ENCODE measurements around the gene SLC1A3.

SLC1A3 gene

GRCh38 chr5:36720688-36721087 lies 114.3 kb downstream of the SLC1A3 start:
- no peak overlapping the region for H3K4me3 ChIP-seq (ENCODE audit: low read depth, low read length)
- TF ChIP-seq CTCF (IDR thresholded peaks at IDR 0.05; ENCODE audit: low read depth, low read length), result no peak

- H3K4me3 ChIP-seq (ENCODE audit: low read depth, low read length), result no peak overlapping the region
- TF ChIP-seq CTCF (IDR thresholded peaks at IDR 0.05; ENCODE audit: low read depth, low read length), result no peak
These were observed 115.3 kb downstream of the SLC1A3 start for GRCh38 chr5:36721664-36722235.

DNA sequence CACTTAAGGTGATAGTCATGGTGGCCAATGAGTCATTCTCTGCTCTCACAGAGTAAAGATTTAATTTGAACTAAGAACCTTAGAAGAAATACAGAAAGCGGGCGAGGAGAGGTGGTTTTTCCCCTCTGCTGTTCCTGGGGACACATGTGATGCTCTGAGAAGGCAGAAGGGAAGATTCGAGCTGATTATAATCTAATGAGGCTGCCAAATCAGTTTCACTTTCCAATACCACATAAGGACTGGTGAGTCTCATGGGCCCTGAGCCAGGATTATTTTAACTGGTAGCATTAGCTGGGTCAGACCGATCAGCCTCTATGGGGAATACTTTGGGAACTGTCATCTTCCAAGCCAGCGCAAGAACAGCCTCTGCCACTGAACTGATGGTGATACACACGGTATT lies 116.5 kb downstream of the SLC1A3 start:
- H3K4me3 ChIP-seq (ENCODE audit: low read depth, low read length), result no peak overlapping the region
- TF ChIP-seq CTCF (IDR thresholded peaks at IDR 0.05; ENCODE audit: low read depth, low read length), result no peak

DNA sequence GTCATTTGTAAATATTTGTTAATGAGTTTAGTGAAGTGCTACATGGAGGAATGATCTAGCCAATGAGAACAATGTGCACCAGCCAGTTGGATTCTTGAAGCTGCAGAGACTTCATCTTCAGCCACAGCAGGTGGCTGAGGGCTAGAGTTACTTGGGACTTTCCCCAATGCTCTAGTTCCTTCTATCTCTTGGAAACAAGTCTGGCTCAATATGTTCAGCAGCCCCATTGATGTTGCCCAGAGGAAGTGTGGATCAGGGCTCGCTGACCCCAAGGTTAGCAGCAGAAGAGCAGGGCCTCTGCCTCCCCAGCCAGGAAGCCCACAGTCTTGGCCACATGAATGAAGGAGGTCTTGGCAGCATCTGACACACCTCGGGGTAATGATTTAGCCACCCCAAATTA lies 117.5 kb downstream of the SLC1A3 start:
- no peak for TF ChIP-seq CTCF (IDR thresholded peaks at IDR 0.05; ENCODE audit: low read depth, low read length)
- no peak overlapping the region for H3K4me3 ChIP-seq (ENCODE audit: low read depth, low read length)

- TF ChIP-seq CTCF (IDR thresholded peaks at IDR 0.05; ENCODE audit: low read depth, low read length), result no peak
- H3K4me3 ChIP-seq (ENCODE audit: low read depth, low read length), result no peak overlapping the region
These were observed 118.3 kb downstream of the SLC1A3 start for GRCh38 chr5:36724467-36725332.

DNA sequence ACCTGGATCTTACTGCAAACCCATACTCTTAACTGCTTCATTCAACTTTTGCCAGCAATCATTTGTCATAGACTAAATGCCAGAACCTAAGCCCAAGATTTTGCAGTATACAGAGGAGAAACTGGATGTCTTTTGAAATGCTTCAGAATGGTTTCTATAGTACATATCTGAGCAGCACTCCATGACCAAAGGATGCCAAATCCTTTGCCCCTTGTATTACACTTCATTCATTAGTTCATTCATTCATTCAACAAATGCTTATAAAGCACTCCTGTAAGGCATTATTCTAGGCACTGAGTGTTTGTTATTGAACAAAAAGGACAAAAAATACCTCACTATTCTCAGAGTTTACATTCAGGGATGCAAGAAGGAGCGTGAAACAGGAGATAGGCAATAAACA lies 119.9 kb downstream of the SLC1A3 start:
- no peak overlapping the region for H3K4me3 ChIP-seq (ENCODE audit: low read depth, low read length)

More for the DNA sequence above, 119.9 kb downstream of the SLC1A3 start:
- no peak for TF ChIP-seq CTCF (IDR thresholded peaks at IDR 0.05; ENCODE audit: low read depth, low read length)
